HG03108 (cell line): ENCODE results near the gene RTP3.

Experiments used
- ATAC-seq: cut with Tn5 transposase; IDR thresholded peaks from one replicate; pipeline ENCODE4 v1.9.1; 2021; ENCODE audit warnings: moderate library complexity; ENCODE audit not compliant: unreplicated experiment

Gene RTP3

DNA sequence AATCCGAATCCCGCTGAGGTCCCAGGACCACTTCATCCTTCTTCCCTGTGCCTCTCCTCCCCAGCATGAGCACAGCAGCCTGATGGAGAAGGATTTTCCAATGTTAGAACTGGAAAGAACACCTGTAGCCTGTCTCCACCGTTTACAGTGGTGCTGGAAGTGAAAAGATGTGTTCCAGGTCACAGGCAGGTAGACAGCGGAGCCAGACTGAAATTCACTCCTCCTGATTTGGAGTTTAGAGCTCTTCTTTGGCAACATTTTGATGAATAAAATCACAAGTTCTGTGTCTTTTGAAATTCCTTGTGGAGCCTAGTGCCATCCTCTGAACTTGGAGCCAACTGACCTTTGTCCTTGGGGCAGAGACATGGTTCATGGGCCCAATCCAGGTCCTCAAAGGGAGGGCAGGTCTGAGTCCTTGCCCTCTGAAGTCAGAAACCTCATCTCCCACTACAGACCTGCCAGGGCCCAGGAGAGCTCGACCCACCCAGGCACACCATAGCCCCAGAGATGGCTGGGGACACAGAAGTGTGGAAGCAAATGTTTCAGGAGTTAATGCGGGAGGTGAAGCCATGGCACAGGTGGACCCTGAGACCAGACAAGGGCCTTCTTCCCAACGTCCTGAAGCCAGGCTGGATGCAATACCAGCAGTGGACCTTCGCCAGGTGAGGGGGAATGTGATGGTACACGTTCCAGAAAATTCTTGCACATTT, at the start of gene RTP3:
Gene RTP3, plus strand, starts transcription at position 421 of the 710 bp plus-strand sequence. Its CDS starts 87 bp downstream, at position 508.
- no peak for ATAC-seq

- no peak for ATAC-seq
Observed at GRCh38 chr3:46448721-46449120, 49.1 kb upstream of the RTP3 start.

DNA sequence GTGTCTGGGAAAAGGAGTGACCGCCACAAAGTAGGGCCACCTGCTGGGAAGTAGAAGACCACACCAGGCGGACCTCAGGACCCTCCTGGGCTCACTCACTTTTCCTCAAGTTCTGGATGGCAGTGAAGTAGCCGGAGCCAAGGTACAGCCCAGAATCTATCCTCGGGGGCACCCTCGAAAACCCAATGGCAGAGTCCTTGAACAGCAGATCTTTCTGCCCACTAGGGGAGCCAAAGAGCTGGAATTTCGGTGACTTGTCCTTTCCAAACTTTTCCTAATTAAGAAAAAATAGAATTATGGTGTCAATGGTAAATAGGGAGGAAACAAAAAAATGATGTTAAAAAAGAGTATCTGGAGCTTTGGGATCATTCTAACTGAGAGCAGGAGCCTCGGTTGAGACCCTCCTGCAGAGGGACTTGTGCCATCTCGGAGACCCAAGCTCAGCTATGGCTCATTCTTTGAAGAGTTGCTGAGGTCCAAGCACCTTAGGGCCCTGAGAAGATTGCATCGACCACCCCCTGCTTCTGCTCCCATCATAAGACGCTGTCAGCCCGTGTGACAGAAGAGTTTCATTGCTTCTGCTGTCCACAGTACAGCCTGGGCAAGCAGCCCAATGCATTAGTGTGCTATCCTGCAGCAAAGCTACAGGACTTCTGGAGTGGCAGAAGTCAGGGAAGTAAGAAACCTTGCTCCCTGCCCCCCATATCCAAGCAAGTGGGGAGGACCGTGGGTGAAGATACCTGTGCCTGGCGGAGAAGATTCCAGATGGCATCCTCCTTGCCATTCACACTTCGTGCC, 47.8 kb upstream of the RTP3 start:
- ATAC-seq = no peak

DNA sequence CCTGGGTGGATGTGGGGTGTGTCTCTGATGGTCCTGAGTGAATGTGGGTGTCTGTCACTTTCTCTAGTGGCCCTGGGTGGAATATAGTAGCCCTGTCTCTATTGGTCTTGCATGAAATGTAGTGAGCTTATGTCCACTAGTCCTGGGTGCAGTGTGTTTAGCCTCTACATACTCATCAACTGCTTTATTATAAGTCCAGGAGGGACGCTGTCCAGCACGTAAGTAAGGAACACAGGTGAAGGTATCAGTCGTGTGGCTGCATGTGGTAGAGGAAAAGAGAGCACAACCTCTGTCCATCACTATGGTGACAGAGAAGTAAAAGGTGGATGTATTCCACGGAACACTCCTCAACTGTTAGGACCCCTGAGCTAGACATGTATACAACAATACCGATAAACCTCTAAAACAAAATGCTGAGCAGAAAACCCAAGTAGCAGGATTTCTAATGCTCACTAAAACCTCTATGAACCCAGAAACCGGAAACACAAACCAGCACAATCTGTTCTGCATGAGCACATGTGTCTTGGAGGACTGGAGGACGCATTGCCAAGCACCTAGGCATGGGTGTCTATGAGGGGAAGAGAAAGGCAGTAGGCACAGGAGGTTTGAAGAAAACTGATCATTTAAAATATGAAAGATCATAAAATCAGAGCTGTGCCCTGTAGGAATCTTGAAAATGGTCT, 44.1 kb upstream of the RTP3 start:
- no peak for ATAC-seq

- ATAC-seq = no peak
Observed at GRCh38 chr3:46454209-46454595, 43.6 kb upstream of the RTP3 start.

GRCh38 chr3:46454606-46455005, 43.2 kb upstream of the RTP3 start:
- no peak for ATAC-seq

GRCh38 chr3:46455231-46456115, 42.3 kb upstream of the RTP3 start:
- ATAC-seq = no peak

DNA sequence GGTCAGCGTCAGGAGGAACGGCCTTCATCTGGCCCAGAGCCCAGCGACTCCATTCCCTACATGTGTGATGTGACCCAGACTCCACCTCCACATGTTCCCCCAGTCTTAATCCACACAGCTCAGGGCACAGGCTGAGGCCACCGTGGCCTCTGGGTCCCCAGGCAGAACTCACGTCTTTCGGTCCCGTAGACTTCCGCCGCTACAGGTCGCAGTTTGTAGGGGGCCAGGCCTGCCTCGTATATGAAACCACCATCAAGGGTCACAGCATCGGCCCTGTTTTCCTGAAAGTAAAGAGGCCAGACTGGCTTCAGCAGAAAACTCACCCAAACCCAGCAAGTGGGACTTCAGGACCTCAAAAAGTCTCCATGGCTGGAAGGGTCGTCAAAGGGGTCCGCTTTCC, 41.7 kb upstream of the RTP3 start:
- no peak for ATAC-seq

DNA sequence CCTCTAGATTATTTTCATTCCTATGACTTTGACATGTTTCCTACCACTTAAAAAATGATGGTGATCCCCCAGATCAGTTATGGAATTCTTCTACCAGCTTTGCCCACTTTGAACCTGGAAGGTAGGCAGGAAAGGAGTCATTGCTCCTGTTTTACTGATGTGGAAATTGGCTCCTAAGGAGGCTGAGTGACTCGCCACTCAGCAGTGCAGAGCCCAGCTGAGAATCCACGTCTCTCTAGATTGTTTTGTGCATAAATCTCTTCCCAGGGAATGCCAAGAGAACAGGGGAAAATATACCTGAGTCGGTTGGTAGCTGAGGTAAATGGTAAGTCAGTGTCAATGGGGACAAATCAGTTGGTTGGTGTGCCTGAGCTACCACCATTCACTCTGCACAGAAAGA, 37.7 kb upstream of the RTP3 start:
- ATAC-seq = no peak

GRCh38 chr3:46462111-46462510, 35.7 kb upstream of the RTP3 start:
- ATAC-seq = no peak

GRCh38 chr3:46462511-46462910, 35.3 kb upstream of the RTP3 start:
- ATAC-seq = no peak

DNA sequence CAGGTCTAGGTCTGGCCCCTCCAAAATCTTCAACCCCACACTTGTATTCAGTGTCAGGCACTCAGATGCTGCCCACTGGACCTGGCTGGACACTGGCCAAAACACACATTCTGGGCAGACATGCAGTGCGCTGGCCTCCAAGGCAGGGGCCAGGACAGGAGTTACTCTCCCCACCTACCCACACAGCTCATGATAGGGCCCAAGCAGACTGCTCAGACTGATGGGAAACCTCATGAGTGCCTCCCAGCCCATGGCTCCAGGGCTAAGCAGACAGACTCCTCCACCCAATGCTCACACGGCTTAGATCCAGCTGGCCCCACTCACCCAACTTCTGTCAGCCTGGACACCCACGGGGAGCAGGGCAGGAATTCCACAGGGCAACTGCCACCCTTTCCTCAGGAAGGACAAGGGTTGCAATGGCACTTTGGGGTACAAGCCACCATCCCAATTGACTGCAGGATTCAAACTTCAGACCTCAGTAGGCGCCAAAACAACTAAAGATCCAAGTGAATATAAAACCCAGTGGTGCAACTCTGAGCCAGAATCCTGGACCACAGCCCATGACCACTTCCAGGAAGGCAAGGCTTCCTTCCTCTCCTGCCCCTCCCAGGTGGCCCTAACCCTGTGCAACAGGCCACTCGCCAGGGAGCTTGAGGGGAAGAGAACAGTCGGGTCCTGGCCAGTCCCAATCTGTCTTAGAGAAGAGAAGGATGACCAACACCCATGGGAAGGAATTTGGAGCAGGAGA, 34.5 kb upstream of the RTP3 start:
- ATAC-seq = no peak

DNA sequence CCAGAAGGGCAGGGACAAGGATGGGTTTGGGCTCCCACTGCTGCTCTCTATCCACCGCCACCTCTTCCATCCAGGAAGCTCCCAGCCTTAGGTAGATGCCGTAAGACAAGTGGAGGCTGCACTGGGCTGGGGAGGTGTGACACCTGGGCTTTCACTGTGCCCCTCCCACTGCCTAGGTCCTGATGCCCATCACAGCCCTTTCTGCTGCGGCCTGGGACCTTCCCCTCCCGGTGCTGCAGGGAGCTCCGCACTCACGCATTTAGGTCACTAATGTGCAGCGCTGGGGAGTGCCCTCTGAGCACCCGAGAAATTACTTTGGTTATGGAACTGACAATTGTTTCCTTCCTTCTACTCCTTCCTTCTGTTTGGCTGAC, 33.9 kb upstream of the RTP3 start:
- no peak for ATAC-seq

DNA sequence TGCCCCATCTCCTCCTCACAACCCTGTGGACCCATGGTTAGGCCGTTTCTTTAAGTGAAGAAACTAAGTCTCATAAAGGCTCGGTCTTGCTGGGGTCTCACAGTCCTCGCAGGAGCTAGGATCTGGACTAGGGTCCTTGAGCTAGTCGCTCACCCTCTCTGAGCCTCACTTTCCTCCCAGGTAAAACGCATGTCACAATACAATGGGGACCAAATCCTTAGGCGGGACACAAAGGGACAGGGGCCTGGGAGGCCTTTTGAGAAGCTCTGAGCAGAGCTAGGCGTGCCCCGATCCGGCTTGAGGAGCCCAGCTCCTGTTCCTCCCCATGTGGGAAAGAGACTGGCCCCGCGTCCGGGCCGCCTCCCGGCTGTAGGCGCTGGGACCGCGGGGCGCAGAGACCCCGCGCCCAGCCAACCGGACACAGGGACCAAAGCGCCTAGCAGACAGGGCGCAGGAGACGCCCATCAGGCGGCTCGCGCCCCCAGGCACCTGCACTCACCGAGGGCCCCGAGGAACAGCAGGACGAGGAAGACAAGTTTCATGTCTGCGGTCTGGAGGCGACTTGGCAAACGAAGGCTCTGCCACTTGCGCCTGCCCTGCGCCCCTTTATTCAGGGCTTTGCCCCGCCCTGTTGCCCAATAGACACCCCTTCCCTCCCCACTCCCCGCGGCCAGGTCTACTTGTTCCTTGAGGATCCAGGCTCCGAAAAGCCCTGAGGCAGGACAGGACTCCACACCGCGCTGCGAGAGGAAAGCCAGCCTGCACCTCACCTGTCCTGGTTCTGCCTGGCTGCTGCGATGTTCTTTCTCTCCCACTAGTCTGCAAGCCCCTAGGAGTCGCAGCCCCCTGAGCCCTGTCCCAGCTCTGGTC, 33.2 kb upstream of the RTP3 start, which contains the start of gene LTF:
Gene LTF, minus strand, starts transcription at position 580 of the 870 bp plus-strand sequence. Its CDS starts 38 bp downstream, at position 542.
- ATAC-seq = no peak

GRCh38 chr3:46465196-46465520, 32.6 kb upstream of the RTP3 start:
- ATAC-seq = no peak

GRCh38 chr3:46466273-46466672, 31.5 kb upstream of the RTP3 start:
- no peak for ATAC-seq

- no peak for ATAC-seq
Observed at GRCh38 chr3:46466871-46467403, 30.8 kb upstream of the RTP3 start.

- no peak for ATAC-seq
Observed at GRCh38 chr3:46467562-46467961, 30.2 kb upstream of the RTP3 start.
